Neural cell (in vitro differentiated cells): ENCODE data around the gene KRT7. TPM values are rescaled to one million over a fixed set of nuclear protein-coding genes. Genes with fewer than 3 reads are reported as not detected.

ENCODE experiments used
- H2AFZ ChIP-seq: fragments of 200-600, 300-800 bp; sonication (generic), shearing (Covaris generic); 2 replicates; pipeline ENCODE4 v1.6.0; 2014; ENCODE audit warnings: low read depth, mild to moderate bottlenecking, antibody characterized with exemption, low read length, moderate library complexity
- H3F3A ChIP-seq: fragments of 200-600 bp; shearing (Covaris generic); 2 replicates; pipeline ENCODE4 v1.6.1; 2016; ENCODE audit warnings: mild to moderate bottlenecking, moderate library complexity, mixed read lengths, antibody characterized with exemption, low read length; ENCODE audit not compliant: insufficient read depth, poor library complexity, severe bottlenecking
- H3K27ac ChIP-seq: fragments of 200-600, 300-800 bp; sonication (generic), shearing (Covaris generic); 2 replicates; pipeline ENCODE4 v1.5.1; 2014; ENCODE audit warnings: mild to moderate bottlenecking, low read length, moderate library complexity
- H3K27me3 ChIP-seq: fragments of 300-800, 200-600 bp; sonication (generic), shearing (Covaris generic); 2 replicates; pipeline ENCODE4 v1.6.0; 2014; ENCODE audit warnings: mild to moderate bottlenecking, low read depth, low read length, moderate library complexity; ENCODE audit not compliant: insufficient read depth
- H3K36me3 ChIP-seq: fragments of 300-800, 200-600 bp; sonication (generic), shearing (Covaris generic); 2 replicates; pipeline ENCODE4 v1.5.1; 2014; ENCODE audit warnings: mild to moderate bottlenecking, antibody characterized with exemption, low read length, moderate library complexity; ENCODE audit not compliant: insufficient read depth
- H3K4me2 ChIP-seq: fragments of 300-800, 200-600 bp; sonication (generic), shearing (Covaris generic); 2 replicates; pipeline ENCODE4 v1.6.0; 2014; ENCODE audit warnings: mild to moderate bottlenecking, low read length
- H3K4me3 ChIP-seq: fragments of 300-800, 200-600 bp; sonication (generic), shearing (Covaris generic); 2 replicates; pipeline ENCODE4 v1.5.1; 2014; ENCODE audit warnings: mild to moderate bottlenecking, low read length, moderate library complexity
- H3K79me2 ChIP-seq: fragments of 200-600 bp; shearing (Covaris generic); replicated peaks from 2 replicates; pipeline ENCODE4 v1.6.0; 2014; ENCODE audit warnings: mild to moderate bottlenecking, low read length, moderate library complexity; ENCODE audit not compliant: insufficient read depth
- H3K9ac ChIP-seq: fragments of 300-800, 200-600 bp; sonication (generic), shearing (Covaris generic); 2 replicates; pipeline ENCODE4 v1.6.1; 2016; ENCODE audit warnings: mild to moderate bottlenecking, low read length, mixed read lengths
- H3K9me2 ChIP-seq: fragments of 200-600 bp; shearing (Covaris generic); 2 replicates; pipeline ENCODE4 v1.6.1; 2016; ENCODE audit warnings: mild to moderate bottlenecking, low read length, mixed read lengths; ENCODE audit not compliant: insufficient read depth
- H3K9me3 ChIP-seq: fragments of 200-600, 300-800 bp; sonication (generic), shearing (Covaris generic); 2 replicates; pipeline ENCODE4 v1.6.1; 2016; ENCODE audit warnings: mild to moderate bottlenecking, mixed run types, low read length, moderate library complexity, mixed read lengths
- H4K20me1 ChIP-seq: fragments of 200-600 bp; shearing (Covaris generic); 2 replicates; pipeline ENCODE4 v1.6.1; 2016; ENCODE audit warnings: mild to moderate bottlenecking, mixed run types; ENCODE audit not compliant: insufficient read depth
- EP300 ChIP-seq: fragments of 450-650 bp; conservative IDR thresholded peaks from 2 replicates; pipeline ENCODE4 v1.6.1; 2014; ENCODE audit warnings: antibody characterized with exemption, mild to moderate bottlenecking, moderate library complexity; ENCODE audit not compliant: poor library complexity, severe bottlenecking
- EZH2 ChIP-seq: fragments of 200-600, 300-800 bp; shearing (Covaris generic), sonication (generic); IDR thresholded peaks from 2 replicates; pipeline ENCODE4 v1.6.1; 2014; ENCODE audit warnings: antibody characterized with exemption, low read length, borderline replicate concordance, mild to moderate bottlenecking; ENCODE audit not compliant: insufficient read depth, poor library complexity, severe bottlenecking
- MXI1 ChIP-seq: fragments of 450-650 bp; conservative IDR thresholded peaks from 2 replicates; pipeline ENCODE4 v1.6.1; 2014; ENCODE audit warnings: antibody characterized with exemption, mild to moderate bottlenecking; ENCODE audit not compliant: poor library complexity, severe bottlenecking
- POLR2AphosphoS5 ChIP-seq: IDR thresholded peaks from 2 replicates; pipeline ENCODE4 v1.6.1; 2012
- RAD21 ChIP-seq: fragments of 450-650 bp; conservative IDR thresholded peaks from 2 replicates; pipeline ENCODE4 v1.6.1; 2014; ENCODE audit warnings: antibody characterized with exemption, mild to moderate bottlenecking, moderate library complexity
- SMC3 ChIP-seq: fragments of 450-650 bp; conservative IDR thresholded peaks from 2 replicates; pipeline ENCODE4 v1.6.1; 2014; ENCODE audit warnings: antibody characterized with exemption, mild to moderate bottlenecking, moderate library complexity; ENCODE audit not compliant: poor library complexity
- TAF1 ChIP-seq: IDR thresholded peaks from 2 replicates; pipeline ENCODE4 v1.6.1; 2012; ENCODE audit warnings: low read depth
- polyA plus RNA-seq: library from polyadenylated mRNA; depleted of rRNA; stranded (reverse); fragments of >200 nt; gene quantifications from 2 replicates; pipeline ENCODE4 v1.2.3, GENCODE V29; 2014
- TF ChIP-seq, protein P1 (sequence below): IDR thresholded peaks from 2 replicates; pipeline ENCODE4 v1.6.1; 2012; ENCODE audit warnings: borderline replicate concordance
- TF ChIP-seq, protein P2 (sequence below): fragments of 450-650 bp; IDR thresholded peaks from 2 replicates; pipeline ENCODE4 v1.5.1; 2014; ENCODE audit warnings: antibody characterized with exemption, mild to moderate bottlenecking, moderate library complexity; ENCODE audit not compliant: poor library complexity, severe bottlenecking

KRT7 gene
- polyA plus RNA-seq, 1 donor from 2014 or later: not detected

DNA sequence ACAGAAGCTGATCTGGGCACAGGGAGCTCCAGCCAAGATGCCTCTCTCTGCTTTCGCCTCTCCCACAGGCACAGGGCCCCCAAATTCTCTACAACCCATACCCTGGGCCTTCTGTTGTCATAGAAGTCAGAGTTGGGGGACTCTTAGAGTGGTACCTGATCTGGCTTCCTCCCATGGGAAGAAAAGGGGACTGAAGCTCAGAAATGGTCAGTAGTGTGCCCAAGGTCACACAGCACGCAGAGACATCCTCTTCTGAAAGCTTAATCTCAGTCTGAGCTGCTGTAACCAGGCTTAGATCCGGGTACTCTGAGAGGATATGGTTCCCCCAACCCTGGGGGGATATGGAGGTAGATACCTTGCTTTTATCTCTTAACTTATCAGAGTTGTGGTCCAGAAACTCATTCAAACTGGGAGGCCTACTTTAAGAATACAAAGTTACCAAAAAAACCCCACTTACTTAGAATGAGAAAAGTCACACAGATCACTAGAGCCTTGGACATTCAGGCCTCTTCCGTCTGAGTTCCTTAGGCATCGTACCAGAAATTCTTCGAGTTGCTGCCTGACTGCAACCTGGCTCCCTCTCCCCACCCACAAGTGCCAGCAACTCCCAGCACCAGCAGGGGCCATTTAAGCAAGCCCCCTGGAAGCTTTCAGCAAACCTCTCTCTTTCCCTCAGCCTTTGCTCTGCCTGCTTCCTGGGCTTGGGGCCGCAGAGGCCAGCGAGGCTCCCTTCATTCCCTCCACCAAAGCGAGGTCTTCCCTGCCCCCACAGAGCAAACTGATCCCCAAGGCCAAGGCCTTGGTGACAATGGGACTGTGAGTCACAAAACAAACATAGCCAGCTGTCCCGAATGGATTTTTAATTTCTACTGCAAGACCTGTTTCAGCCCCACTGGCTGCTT lies 13.9 kb downstream of the KRT7 start:
- H3K4me2 ChIP-seq: no peak overlapping the region

DNA sequence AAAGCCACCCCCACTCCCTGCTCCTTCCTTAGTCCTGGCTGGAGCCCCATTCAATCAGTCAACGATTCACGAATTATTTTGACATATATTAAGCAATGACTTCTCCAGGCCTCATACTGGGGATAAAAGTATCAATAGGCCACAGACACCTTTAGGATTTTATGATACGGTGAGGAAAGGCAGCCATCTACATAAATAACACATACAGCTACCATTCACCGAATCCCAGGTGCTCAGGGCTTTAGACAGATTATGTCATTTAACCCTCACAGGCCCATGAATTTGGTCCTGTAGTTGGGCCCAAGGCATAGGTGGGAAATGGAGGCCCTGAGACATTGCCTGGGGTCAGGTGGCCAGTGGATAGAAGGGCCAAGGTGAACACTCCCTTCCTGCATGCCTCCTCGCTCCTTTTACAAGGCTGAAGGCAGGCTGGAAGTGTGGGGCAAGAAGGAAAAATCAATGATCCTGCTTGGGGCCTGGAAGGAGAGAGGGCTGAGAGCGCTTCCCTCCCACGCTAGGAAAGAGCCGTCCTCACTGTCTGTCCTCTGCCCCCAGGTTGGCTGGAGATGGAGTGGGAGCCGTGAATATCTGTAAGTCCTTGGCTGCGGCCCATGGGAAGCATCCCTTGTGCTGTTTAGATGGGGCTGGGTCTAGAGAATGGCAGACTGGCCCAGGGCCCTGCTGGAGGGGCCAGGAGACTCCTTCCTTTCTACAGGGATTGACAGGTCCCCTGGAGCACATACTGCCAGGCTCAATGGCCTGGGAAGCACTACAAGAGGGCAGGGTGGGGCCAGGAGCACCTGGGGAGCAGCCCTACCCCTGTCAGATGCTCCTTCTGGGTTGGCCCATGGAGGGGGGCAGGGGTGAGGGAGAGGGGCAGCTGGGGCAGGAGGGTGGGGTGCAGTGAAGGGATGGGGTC lies 14.8 kb downstream of the KRT7 start:
- no peaks in the 10 kb centered on the region for H3K36me3 ChIP-seq
- no peak overlapping the region for H2AFZ ChIP-seq
- H3K27me3 ChIP-seq: peaks cover 20% of the 10 kb centered on the region
- H3K9me2 ChIP-seq: no peaks in the 10 kb centered on the region
- H3K9me3 ChIP-seq: no peaks in the 10 kb centered on the region
- no peak overlapping the region for H3K9ac ChIP-seq
- H3K4me3 ChIP-seq: no peak overlapping the region
- no peak overlapping the region for H3K4me2 ChIP-seq
- H3F3A ChIP-seq: no peaks in the 10 kb centered on the region
- H3K79me2 ChIP-seq: no peaks in the 10 kb centered on the region
- H3K27ac ChIP-seq: no peak overlapping the region
- no peaks in the 10 kb centered on the region for H4K20me1 ChIP-seq
- no peak for TF ChIP-seq TAF1
- no peak for TF ChIP-seq EP300
- no peak for TF ChIP-seq MXI1
- no peak for TF ChIP-seq SMC3
- TF ChIP-seq, protein P1, sequence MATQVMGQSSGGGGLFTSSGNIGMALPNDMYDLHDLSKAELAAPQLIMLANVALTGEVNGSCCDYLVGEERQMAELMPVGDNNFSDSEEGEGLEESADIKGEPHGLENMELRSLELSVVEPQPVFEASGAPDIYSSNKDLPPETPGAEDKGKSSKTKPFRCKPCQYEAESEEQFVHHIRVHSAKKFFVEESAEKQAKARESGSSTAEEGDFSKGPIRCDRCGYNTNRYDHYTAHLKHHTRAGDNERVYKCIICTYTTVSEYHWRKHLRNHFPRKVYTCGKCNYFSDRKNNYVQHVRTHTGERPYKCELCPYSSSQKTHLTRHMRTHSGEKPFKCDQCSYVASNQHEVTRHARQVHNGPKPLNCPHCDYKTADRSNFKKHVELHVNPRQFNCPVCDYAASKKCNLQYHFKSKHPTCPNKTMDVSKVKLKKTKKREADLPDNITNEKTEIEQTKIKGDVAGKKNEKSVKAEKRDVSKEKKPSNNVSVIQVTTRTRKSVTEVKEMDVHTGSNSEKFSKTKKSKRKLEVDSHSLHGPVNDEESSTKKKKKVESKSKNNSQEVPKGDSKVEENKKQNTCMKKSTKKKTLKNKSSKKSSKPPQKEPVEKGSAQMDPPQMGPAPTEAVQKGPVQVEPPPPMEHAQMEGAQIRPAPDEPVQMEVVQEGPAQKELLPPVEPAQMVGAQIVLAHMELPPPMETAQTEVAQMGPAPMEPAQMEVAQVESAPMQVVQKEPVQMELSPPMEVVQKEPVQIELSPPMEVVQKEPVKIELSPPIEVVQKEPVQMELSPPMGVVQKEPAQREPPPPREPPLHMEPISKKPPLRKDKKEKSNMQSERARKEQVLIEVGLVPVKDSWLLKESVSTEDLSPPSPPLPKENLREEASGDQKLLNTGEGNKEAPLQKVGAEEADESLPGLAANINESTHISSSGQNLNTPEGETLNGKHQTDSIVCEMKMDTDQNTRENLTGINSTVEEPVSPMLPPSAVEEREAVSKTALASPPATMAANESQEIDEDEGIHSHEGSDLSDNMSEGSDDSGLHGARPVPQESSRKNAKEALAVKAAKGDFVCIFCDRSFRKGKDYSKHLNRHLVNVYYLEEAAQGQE: no peak
- TF ChIP-seq RAD21: no peak

More for the DNA sequence above, 13.9 kb downstream of the KRT7 start:
- H3K4me3 ChIP-seq: no peak overlapping the region
- no peaks in the 10 kb centered on the region for H3K36me3 ChIP-seq
- no peaks in the 10 kb centered on the region for H3F3A ChIP-seq
- no peaks in the 10 kb centered on the region for H3K79me2 ChIP-seq
- H3K9ac ChIP-seq: no peak overlapping the region
- no peaks in the 10 kb centered on the region for H3K9me3 ChIP-seq
- H2AFZ ChIP-seq: no peak overlapping the region
- H3K9me2 ChIP-seq: no peaks in the 10 kb centered on the region
- H3K27me3 ChIP-seq: peaks cover 20% of the 10 kb centered on the region
- no peak overlapping the region for H3K27ac ChIP-seq
- TF ChIP-seq POLR2AphosphoS5: no peak
- no peak for TF ChIP-seq SMC3
- TF ChIP-seq EP300: no peak
- TF ChIP-seq, protein P2, sequence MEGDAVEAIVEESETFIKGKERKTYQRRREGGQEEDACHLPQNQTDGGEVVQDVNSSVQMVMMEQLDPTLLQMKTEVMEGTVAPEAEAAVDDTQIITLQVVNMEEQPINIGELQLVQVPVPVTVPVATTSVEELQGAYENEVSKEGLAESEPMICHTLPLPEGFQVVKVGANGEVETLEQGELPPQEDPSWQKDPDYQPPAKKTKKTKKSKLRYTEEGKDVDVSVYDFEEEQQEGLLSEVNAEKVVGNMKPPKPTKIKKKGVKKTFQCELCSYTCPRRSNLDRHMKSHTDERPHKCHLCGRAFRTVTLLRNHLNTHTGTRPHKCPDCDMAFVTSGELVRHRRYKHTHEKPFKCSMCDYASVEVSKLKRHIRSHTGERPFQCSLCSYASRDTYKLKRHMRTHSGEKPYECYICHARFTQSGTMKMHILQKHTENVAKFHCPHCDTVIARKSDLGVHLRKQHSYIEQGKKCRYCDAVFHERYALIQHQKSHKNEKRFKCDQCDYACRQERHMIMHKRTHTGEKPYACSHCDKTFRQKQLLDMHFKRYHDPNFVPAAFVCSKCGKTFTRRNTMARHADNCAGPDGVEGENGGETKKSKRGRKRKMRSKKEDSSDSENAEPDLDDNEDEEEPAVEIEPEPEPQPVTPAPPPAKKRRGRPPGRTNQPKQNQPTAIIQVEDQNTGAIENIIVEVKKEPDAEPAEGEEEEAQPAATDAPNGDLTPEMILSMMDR: no peak
- TF ChIP-seq TAF1: no peak
- TF ChIP-seq EZH2: no peak
- no peak for TF ChIP-seq MXI1
- TF ChIP-seq RAD21: no peak
- TF ChIP-seq, protein P1: no peak
- H4K20me1 ChIP-seq: no peaks in the 10 kb centered on the region
